ENCODE data around the gene ZBTB18.

GRCh38 chr1:244076740-244077139 is 25.7 kb downstream of the ZBTB18 start:
- TF ChIP-seq POLR2A (IDR thresholded peaks at IDR 0.05; ENCODE audit: low read length): no peak
- no peak for TF ChIP-seq CTCF (IDR thresholded peaks at IDR 0.05)
- TF ChIP-seq, protein P1, sequence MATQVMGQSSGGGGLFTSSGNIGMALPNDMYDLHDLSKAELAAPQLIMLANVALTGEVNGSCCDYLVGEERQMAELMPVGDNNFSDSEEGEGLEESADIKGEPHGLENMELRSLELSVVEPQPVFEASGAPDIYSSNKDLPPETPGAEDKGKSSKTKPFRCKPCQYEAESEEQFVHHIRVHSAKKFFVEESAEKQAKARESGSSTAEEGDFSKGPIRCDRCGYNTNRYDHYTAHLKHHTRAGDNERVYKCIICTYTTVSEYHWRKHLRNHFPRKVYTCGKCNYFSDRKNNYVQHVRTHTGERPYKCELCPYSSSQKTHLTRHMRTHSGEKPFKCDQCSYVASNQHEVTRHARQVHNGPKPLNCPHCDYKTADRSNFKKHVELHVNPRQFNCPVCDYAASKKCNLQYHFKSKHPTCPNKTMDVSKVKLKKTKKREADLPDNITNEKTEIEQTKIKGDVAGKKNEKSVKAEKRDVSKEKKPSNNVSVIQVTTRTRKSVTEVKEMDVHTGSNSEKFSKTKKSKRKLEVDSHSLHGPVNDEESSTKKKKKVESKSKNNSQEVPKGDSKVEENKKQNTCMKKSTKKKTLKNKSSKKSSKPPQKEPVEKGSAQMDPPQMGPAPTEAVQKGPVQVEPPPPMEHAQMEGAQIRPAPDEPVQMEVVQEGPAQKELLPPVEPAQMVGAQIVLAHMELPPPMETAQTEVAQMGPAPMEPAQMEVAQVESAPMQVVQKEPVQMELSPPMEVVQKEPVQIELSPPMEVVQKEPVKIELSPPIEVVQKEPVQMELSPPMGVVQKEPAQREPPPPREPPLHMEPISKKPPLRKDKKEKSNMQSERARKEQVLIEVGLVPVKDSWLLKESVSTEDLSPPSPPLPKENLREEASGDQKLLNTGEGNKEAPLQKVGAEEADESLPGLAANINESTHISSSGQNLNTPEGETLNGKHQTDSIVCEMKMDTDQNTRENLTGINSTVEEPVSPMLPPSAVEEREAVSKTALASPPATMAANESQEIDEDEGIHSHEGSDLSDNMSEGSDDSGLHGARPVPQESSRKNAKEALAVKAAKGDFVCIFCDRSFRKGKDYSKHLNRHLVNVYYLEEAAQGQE (IDR thresholded peaks at IDR 0.05): no peak
- TF ChIP-seq, protein P2, sequence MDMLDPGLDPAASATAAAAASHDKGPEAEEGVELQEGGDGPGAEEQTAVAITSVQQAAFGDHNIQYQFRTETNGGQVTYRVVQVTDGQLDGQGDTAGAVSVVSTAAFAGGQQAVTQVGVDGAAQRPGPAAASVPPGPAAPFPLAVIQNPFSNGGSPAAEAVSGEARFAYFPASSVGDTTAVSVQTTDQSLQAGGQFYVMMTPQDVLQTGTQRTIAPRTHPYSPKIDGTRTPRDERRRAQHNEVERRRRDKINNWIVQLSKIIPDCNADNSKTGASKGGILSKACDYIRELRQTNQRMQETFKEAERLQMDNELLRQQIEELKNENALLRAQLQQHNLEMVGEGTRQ (IDR thresholded peaks at IDR 0.05): no peak
- no peak for TF ChIP-seq RFX5 (IDR thresholded peaks at IDR 0.05)
